H1 (cell line): ENCODE data around the gene NAT8L.

ENCODE experiments used
- CTCF ChIP-seq, 3 experiments: IDR thresholded peaks; 1 replicate in 2 of 3; 2 replicates in 1 of 3; pipeline versions ENCODE4 v1.5.1 to v1.6.1; 2011; ENCODE audit warnings: low read length in 3 of 3, mild to moderate bottlenecking in 3 of 3, inconsistent platforms in 2 of 3, low read depth in 1 of 3, moderate library complexity in 1 of 3; ENCODE audit not compliant: insufficient read depth in 1 of 3; ENCODE audit errors: control extremely low read depth in 1 of 3
- PHF8 ChIP-seq: fragments of 200-600 bp; sonication (generic); conservative IDR thresholded peaks from 2 replicates; pipeline ENCODE4 v1.7.1; 2012; ENCODE audit warnings: low read depth, mild to moderate bottlenecking, inconsistent platforms, low read length, moderate library complexity
- POLR2A ChIP-seq, 2 experiments: IDR thresholded peaks; 1 replicate in 1 of 2; 2 replicates in 1 of 2; pipeline ENCODE4 v1.6.1; 2011; ENCODE audit warnings: low read depth in 2 of 2, low read length in 2 of 2, mild to moderate bottlenecking in 2 of 2; ENCODE audit errors: control extremely low read depth in 1 of 2
- POLR2AphosphoS5 ChIP-seq: IDR thresholded peaks from 2 replicates; pipeline ENCODE4 v1.6.1; 2011; ENCODE audit warnings: low read depth, low read length
- YY1 ChIP-seq: IDR thresholded peaks from 2 replicates; pipeline ENCODE4 v1.6.1; 2011; ENCODE audit warnings: low read depth, mild to moderate bottlenecking, low read length

GRCh38 chr4:2046031-2046961 lies 12.8 kb upstream of the NAT8L start:
- TF ChIP-seq CTCF (IDR thresholded peaks at IDR 0.05; ENCODE audit: control extremely low read depth in 1 of 3, insufficient read depth in 1 of 3, low read depth in 1 of 3, low read length in 3 of 3) (no peak), POLR2AphosphoS5 (no peak), PHF8 (no peak), POLR2A (IDR thresholded peaks at IDR 0.05; ENCODE audit: control extremely low read depth in 1 of 2, low read depth in 2 of 2, low read length in 2 of 2) (no peak), YY1 (no peak)
